Hepatocyte (in vitro differentiated cells): ENCODE measurements around the gene IL2RG. TPM values are rescaled to one million over a fixed set of nuclear protein-coding genes. Genes with fewer than 3 reads are reported as not detected.

Experiments
- DNase-seq: peaks from one replicate; pipeline ENCODE4 v3.0.0-alpha.2; 2016; ENCODE audit warnings: low spot score
- H2AFZ ChIP-seq: fragments of 200-600 bp; sonication (generic); 2 replicates; pipeline ENCODE4 v1.6.0; 2016; ENCODE audit warnings: antibody characterized with exemption, mild to moderate bottlenecking
- H3K27ac ChIP-seq: fragments of 200-600 bp; sonication (generic); 2 replicates; pipeline ENCODE4 v1.5.1; 2016; ENCODE audit warnings: mild to moderate bottlenecking
- H3K27me3 ChIP-seq: fragments of 200-600 bp; sonication (generic); 2 replicates; pipeline ENCODE4 v1.6.1; 2016
- H3K36me3 ChIP-seq: fragments of 200-600 bp; sonication (generic); replicated peaks from 2 replicates; pipeline ENCODE4 v1.5.1; 2016; ENCODE audit warnings: low read depth; ENCODE audit not compliant: insufficient read depth
- H3K4me1 ChIP-seq: fragments of 200-600 bp; sonication (generic); 2 replicates; pipeline ENCODE4 v1.5.1; 2016; ENCODE audit warnings: mild to moderate bottlenecking, moderate library complexity; ENCODE audit not compliant: insufficient read depth
- H3K4me2 ChIP-seq: fragments of 200-600 bp; sonication (generic); 2 replicates; pipeline ENCODE4 v1.6.0; 2016
- H3K4me3 ChIP-seq: fragments of 200-600 bp; sonication (generic); 2 replicates; pipeline ENCODE4 v1.5.1; 2016; ENCODE audit warnings: mild to moderate bottlenecking
- H3K79me2 ChIP-seq: fragments of 200-600 bp; sonication (generic); 2 replicates; pipeline ENCODE4 v1.6.0; 2017; ENCODE audit warnings: mild to moderate bottlenecking
- H3K9me2 ChIP-seq: fragments of 200-600 bp; sonication (generic); replicated peaks from 2 replicates; pipeline ENCODE4 v1.6.0; 2017; ENCODE audit warnings: mild to moderate bottlenecking; ENCODE audit not compliant: insufficient read depth
- H3K9me3 ChIP-seq: fragments of 200-600 bp; sonication (generic); 2 replicates; pipeline ENCODE4 v1.5.1; 2016; ENCODE audit warnings: low read depth, mild to moderate bottlenecking
- H4K20me1 ChIP-seq: fragments of 200-600 bp; sonication (generic); 2 replicates; pipeline ENCODE4 v1.6.0; 2016; ENCODE audit warnings: mild to moderate bottlenecking; ENCODE audit not compliant: insufficient read depth, poor library complexity, severe bottlenecking
- EZH2 ChIP-seq: fragments of 200-600 bp; sonication (generic); IDR thresholded peaks from 2 replicates; pipeline ENCODE4 v1.6.1; 2016; ENCODE audit warnings: antibody characterized with exemption, mild to moderate bottlenecking, borderline replicate concordance
- EZH2phosphoT487 ChIP-seq: fragments of 200-600 bp; sonication (generic); IDR thresholded peaks from one replicate; pipeline ENCODE4 v1.6.1; 2018; ENCODE audit warnings: antibody characterized with exemption, mild to moderate bottlenecking, low read depth, moderate library complexity; ENCODE audit not compliant: unreplicated experiment, severe bottlenecking
- whole genome bisulfite sequencing: methylation state at CpG from one replicate; pipeline ENCODE4 v1.1.6; 2016; ENCODE audit warnings: low lambda C conversion rate; ENCODE audit errors: missing lambda C conversion rate; 5-methylcytosine and 5-hydroxymethylcytosine counted together
- polyA plus RNA-seq: library from polyadenylated mRNA; unstranded; fragments of >200 nt; fragmentation: Nextera tagmentation; extraction: Ambion mirVana; gene quantifications from 2 replicates; pipeline ENCODE4 v1.2.1, GENCODE V29; 2016
- total RNA-seq: library from RNA; depleted of rRNA; stranded (reverse); fragments of >200 nt; gene quantifications from 2 replicates; pipeline ENCODE4 v1.2.3, GENCODE V29; 2014
- TF ChIP-seq, protein P1 (sequence below): fragments of 200-600 bp; sonication (generic); IDR thresholded peaks from 2 replicates; pipeline ENCODE4 v1.5.1; 2016; ENCODE audit warnings: antibody characterized with exemption, mild to moderate bottlenecking; ENCODE audit not compliant: poor library complexity

Gene IL2RG
- total and polyA plus RNA-seq, 2 experiments from 2014 or later: 7.1 to 13.5 TPM

DNA sequence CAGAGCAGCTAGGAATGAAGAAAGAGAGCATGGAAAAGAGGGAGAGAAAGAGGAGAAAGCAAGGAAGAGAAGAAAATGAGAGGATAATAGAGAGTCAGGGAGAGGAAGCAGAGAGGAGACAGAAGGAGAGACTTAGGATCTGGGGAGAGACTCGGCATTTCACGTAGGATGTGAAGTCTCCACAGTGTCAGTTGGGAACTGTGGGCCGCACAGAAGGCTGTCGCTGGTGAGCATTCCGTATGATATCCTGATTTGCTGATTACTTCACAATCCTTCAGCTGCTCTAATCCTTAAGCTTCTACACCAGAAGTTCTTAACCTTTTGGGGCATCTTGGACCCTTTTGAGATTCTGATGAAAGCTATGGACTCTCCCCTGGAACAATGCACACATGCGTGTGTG is 47.2 kb upstream of the IL2RG start:
- WGBS: 82% methylated on average over 6 of the region's 6 CpGs
- Histone ChIP-seq H3K79me2 (no peaks in the 10 kb centered on the region), H3K4me3 (no peak overlapping the region), H3K4me2 (no peak overlapping the region), H3K36me3 (no peaks in the 10 kb centered on the region), H3K27me3 (no peaks in the 10 kb centered on the region), H3K9me3 (no peaks in the 10 kb centered on the region), H2AFZ (no peak overlapping the region), H3K9me2 (no peaks in the 10 kb centered on the region), H3K27ac (no peak overlapping the region), H3K4me1 (no peaks in the 10 kb centered on the region), H4K20me1 (no peaks in the 10 kb centered on the region)
- TF ChIP-seq, protein P1, sequence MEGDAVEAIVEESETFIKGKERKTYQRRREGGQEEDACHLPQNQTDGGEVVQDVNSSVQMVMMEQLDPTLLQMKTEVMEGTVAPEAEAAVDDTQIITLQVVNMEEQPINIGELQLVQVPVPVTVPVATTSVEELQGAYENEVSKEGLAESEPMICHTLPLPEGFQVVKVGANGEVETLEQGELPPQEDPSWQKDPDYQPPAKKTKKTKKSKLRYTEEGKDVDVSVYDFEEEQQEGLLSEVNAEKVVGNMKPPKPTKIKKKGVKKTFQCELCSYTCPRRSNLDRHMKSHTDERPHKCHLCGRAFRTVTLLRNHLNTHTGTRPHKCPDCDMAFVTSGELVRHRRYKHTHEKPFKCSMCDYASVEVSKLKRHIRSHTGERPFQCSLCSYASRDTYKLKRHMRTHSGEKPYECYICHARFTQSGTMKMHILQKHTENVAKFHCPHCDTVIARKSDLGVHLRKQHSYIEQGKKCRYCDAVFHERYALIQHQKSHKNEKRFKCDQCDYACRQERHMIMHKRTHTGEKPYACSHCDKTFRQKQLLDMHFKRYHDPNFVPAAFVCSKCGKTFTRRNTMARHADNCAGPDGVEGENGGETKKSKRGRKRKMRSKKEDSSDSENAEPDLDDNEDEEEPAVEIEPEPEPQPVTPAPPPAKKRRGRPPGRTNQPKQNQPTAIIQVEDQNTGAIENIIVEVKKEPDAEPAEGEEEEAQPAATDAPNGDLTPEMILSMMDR: no peak
- no peak for TF ChIP-seq EZH2phosphoT487
- no peak for TF ChIP-seq EZH2
- no peak for DNase-seq

GRCh38 chrX:71154641-71155040 is 43.3 kb upstream of the IL2RG start:
- no peak for DNase-seq
- Histone ChIP-seq H3K4me1 (no peaks in the 10 kb centered on the region), H3K4me2 (no peak overlapping the region), H3K27me3 (no peaks in the 10 kb centered on the region), H3K9me3 (no peaks in the 10 kb centered on the region), H2AFZ (no peak overlapping the region), H3K79me2 (no peaks in the 10 kb centered on the region), H3K36me3 (no peaks in the 10 kb centered on the region), H3K27ac (no peak overlapping the region), H4K20me1 (no peaks in the 10 kb centered on the region), H3K9me2 (no peaks in the 10 kb centered on the region), H3K4me3 (no peak overlapping the region)
- TF ChIP-seq, protein P1: no peak
- TF ChIP-seq EZH2phosphoT487 (no peak), EZH2 (no peak)
- 60% methylated on average over 3 of the region's 3 CpGs for WGBS

DNA sequence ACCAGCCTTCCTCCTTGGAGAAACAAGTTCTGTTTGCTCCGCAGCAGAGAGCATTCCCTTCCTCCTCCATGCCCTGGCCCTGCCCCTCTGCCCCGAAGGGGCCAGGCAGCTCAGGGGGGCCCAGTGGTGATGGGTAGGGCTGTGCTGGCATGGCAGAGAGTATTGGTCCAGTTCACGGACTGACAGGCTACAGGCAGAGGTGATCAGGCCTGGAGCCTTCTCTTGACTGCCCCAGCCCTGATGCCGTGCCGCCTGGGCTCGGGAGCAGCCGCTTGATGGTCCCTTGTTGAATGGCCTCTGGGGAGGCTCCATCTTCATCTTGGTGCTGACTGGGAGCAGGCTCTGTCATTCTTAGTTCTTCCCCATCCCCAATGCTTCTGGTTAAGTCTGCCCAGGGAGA is 42.8 kb upstream of the IL2RG start:
- Histone ChIP-seq H3K79me2 (no peaks in the 10 kb centered on the region), H3K36me3 (no peaks in the 10 kb centered on the region), H4K20me1 (no peaks in the 10 kb centered on the region), H3K27ac (no peak overlapping the region), H3K4me1 (no peaks in the 10 kb centered on the region), H2AFZ (no peak overlapping the region), H3K27me3 (no peaks in the 10 kb centered on the region), H3K4me3 (no peak overlapping the region), H3K9me3 (no peaks in the 10 kb centered on the region), H3K9me2 (no peaks in the 10 kb centered on the region), H3K4me2 (no peak overlapping the region)
- WGBS: 74% methylated on average over 7 of the region's 7 CpGs
- TF ChIP-seq EZH2phosphoT487 (no peak), EZH2 (no peak)
- TF ChIP-seq, protein P1: no peak
- DNase-seq: no peak

- Histone ChIP-seq H3K27me3 (no peaks in the 10 kb centered on the region), H3K9me3 (no peaks in the 10 kb centered on the region), H3K36me3 (no peaks in the 10 kb centered on the region), H3K4me2 (no peak overlapping the region), H4K20me1 (no peaks in the 10 kb centered on the region), H3K9me2 (no peaks in the 10 kb centered on the region), H3K4me1 (no peaks in the 10 kb centered on the region), H2AFZ (no peak overlapping the region), H3K27ac (no peak overlapping the region), H3K79me2 (no peaks in the 10 kb centered on the region), H3K4me3 (no peak overlapping the region)
- DNase-seq: no peak
- 74% methylated on average over 7 of the region's 7 CpGs for WGBS
- TF ChIP-seq, protein P1: no peak
- TF ChIP-seq EZH2phosphoT487: no peak
- TF ChIP-seq EZH2: no peak
Observed at GRCh38 chrX:71151366-71151765, 40.0 kb upstream of the IL2RG start.
